GM23338 (cell line): ENCODE data around the gene BMAL1.

Experiments
- EZH2 ChIP-seq: fragments of 200-600 bp; sonication (generic); IDR thresholded peaks from one replicate; pipeline ENCODE4 v1.8.0; 2017; ENCODE audit warnings: antibody characterized with exemption, mild to moderate bottlenecking, low read depth; ENCODE audit not compliant: unreplicated experiment
- EZH2phosphoT487 ChIP-seq: fragments of 200-600 bp; sonication (generic); IDR thresholded peaks from one replicate; pipeline ENCODE4 v1.8.1; 2018; ENCODE audit warnings: antibody characterized with exemption; ENCODE audit not compliant: unreplicated experiment
- NANOG ChIP-seq: IDR thresholded peaks from 2 replicates; pipeline ENCODE4 v1.6.1; 2016; ENCODE audit warnings: antibody characterized with exemption, borderline replicate concordance
- POLR2AphosphoS5 ChIP-seq: IDR thresholded peaks from 2 replicates; pipeline ENCODE4 v1.6.1; 2016; ENCODE audit warnings: antibody characterized with exemption, low read depth
- TF ChIP-seq, protein P1 (sequence below), 2 experiments: fragments of 200-600 bp in 1 of 2; sonication (generic) in 1 of 2; conservative IDR thresholded peaks; 2 replicates each; pipeline versions ENCODE4 v1.5.1 to v1.6.1; 2016 to 2017; ENCODE audit warnings: antibody characterized with exemption in 2 of 2, low read depth in 2 of 2, mild to moderate bottlenecking in 2 of 2, moderate library complexity in 1 of 2
- TF ChIP-seq, protein P2 (sequence below): IDR thresholded peaks from 2 replicates; pipeline ENCODE4 v1.6.1; 2016; ENCODE audit warnings: antibody characterized with exemption

DNA sequence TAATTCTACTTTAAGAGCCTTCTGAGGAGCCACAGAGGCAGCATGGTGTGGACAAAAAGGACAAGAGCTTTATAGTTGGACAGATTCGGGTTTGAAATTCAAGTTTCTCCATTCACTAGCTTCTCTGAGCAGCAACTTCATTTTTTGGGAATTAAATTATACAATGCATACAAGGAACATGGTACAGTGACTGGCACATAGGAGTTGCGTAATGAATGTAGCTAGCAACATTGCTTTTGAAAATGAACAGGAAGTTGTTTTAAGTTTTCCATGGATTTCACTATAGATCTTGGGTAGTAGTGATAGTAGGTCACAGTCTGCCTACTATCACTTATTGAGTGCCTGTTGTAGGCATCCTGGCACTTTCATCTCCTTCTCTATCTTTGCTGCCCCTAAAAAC, 41.0 kb upstream of the BMAL1 start:
- TF ChIP-seq POLR2AphosphoS5 (no peak), NANOG (no peak), EZH2phosphoT487 (no peak), EZH2 (no peak)
- TF ChIP-seq, protein P1, sequence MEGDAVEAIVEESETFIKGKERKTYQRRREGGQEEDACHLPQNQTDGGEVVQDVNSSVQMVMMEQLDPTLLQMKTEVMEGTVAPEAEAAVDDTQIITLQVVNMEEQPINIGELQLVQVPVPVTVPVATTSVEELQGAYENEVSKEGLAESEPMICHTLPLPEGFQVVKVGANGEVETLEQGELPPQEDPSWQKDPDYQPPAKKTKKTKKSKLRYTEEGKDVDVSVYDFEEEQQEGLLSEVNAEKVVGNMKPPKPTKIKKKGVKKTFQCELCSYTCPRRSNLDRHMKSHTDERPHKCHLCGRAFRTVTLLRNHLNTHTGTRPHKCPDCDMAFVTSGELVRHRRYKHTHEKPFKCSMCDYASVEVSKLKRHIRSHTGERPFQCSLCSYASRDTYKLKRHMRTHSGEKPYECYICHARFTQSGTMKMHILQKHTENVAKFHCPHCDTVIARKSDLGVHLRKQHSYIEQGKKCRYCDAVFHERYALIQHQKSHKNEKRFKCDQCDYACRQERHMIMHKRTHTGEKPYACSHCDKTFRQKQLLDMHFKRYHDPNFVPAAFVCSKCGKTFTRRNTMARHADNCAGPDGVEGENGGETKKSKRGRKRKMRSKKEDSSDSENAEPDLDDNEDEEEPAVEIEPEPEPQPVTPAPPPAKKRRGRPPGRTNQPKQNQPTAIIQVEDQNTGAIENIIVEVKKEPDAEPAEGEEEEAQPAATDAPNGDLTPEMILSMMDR (conservative IDR thresholded peaks at IDR 0.05; ENCODE audit: low read depth in 2 of 2) = no peak
- TF ChIP-seq, protein P2, sequence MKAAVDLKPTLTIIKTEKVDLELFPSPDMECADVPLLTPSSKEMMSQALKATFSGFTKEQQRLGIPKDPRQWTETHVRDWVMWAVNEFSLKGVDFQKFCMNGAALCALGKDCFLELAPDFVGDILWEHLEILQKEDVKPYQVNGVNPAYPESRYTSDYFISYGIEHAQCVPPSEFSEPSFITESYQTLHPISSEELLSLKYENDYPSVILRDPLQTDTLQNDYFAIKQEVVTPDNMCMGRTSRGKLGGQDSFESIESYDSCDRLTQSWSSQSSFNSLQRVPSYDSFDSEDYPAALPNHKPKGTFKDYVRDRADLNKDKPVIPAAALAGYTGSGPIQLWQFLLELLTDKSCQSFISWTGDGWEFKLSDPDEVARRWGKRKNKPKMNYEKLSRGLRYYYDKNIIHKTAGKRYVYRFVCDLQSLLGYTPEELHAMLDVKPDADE = no peak
